Osteoblast (primary cell): ENCODE results near the gene SLC25A18. TPM values are rescaled to one million over a fixed set of nuclear protein-coding genes. Genes with fewer than 3 reads are reported as not detected.

Experiments
- DNase-seq: peaks from one replicate; pipeline ENCODE4 v3.0.0; 2011; ENCODE audit warnings: low spot score, mixed read lengths; ENCODE audit not compliant: insufficient read length; ENCODE audit errors: missing footprints
- H2AFZ ChIP-seq: 2 replicates; pipeline ENCODE4 v1.6.0; 2011; ENCODE audit warnings: mild to moderate bottlenecking, low read length
- H3K27ac ChIP-seq: 2 replicates; pipeline ENCODE4 v1.5.1; 2011; ENCODE audit warnings: mild to moderate bottlenecking, low read depth, low read length, moderate library complexity
- H3K27me3 ChIP-seq: 2 replicates; pipeline ENCODE4 v1.6.0; 2012; ENCODE audit warnings: mild to moderate bottlenecking, control low read depth, inconsistent platforms, low read length, moderate library complexity; ENCODE audit not compliant: insufficient read depth
- H3K36me3 ChIP-seq: 2 replicates; pipeline ENCODE4 v1.5.1; 2011; ENCODE audit warnings: mild to moderate bottlenecking, low read length, control low read depth, moderate library complexity; ENCODE audit not compliant: insufficient read depth
- H3K4me1 ChIP-seq: 2 replicates; pipeline ENCODE4 v1.5.1; 2011; ENCODE audit warnings: mild to moderate bottlenecking, low read length, control low read depth, moderate library complexity; ENCODE audit not compliant: insufficient read depth
- H3K4me2 ChIP-seq: 2 replicates; pipeline ENCODE4 v1.6.0; 2011; ENCODE audit warnings: mild to moderate bottlenecking, low read length; ENCODE audit not compliant: insufficient read depth
- H3K4me3 ChIP-seq: fragments of 200-600 bp; sonication (generic); 3 replicates; pipeline ENCODE4 v1.5.1; 2012; ENCODE audit warnings: mild to moderate bottlenecking, low read length, inconsistent platforms; ENCODE audit not compliant: insufficient read depth
- H3K79me2 ChIP-seq: 2 replicates; pipeline ENCODE4 v1.6.0; 2012; ENCODE audit warnings: mild to moderate bottlenecking, low read length, control low read depth, inconsistent platforms; ENCODE audit not compliant: insufficient read depth
- H3K9me3 ChIP-seq: 2 replicates; pipeline ENCODE4 v1.5.1; 2011; ENCODE audit warnings: low read depth, low read length, control low read depth
- H4K20me1 ChIP-seq: 2 replicates; pipeline ENCODE4 v1.6.0; 2012; ENCODE audit warnings: mild to moderate bottlenecking, low read length, control low read depth; ENCODE audit not compliant: insufficient read depth
- total RNA-seq: library from RNA; depleted of rRNA; stranded (reverse); fragments of >200 nt; gene quantifications from 2 replicates; pipeline ENCODE4 v1.2.3, GENCODE V29; 2012
- TF ChIP-seq, protein P1 (sequence below): IDR thresholded peaks from 2 replicates; pipeline ENCODE4 v1.5.1; 2011; ENCODE audit warnings: mild to moderate bottlenecking, low read depth, low read length, moderate library complexity; ENCODE audit errors: extremely low read depth

The SLC25A18 gene
- total RNA-seq, 1 donor, result not detected

DNA sequence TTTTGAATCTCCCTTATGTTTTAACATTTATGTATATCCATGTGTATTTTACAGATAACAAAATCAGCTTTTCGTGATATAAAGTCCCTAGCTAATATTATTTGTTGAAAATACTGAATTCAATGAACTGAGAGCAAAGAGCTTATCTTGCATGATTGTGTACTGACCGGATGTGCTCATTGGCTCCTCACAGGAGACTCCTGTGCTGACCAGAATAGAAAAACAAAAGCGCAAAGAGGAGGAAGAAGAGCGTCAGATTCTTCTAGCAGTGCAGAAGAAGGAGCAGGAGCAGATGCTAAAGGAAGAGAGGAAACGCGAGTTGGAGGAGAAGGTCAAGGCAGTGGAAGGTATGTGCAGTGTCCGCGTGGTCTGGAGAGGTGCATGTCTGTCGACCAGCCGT lies 39.4 kb upstream of the SLC25A18 start:
- Histone ChIP-seq H3K4me2 (no peak overlapping the region), H3K4me1 (no peaks in the 10 kb centered on the region), H3K79me2 (no peaks in the 10 kb centered on the region), H3K4me3 (no peak overlapping the region), H3K9me3 (no peaks in the 10 kb centered on the region), H3K27me3 (no peaks in the 10 kb centered on the region), H4K20me1 (no peaks in the 10 kb centered on the region), H3K36me3 (no peaks in the 10 kb centered on the region), H3K27ac (no peak overlapping the region), H2AFZ (no peak overlapping the region)
- TF ChIP-seq, protein P1, sequence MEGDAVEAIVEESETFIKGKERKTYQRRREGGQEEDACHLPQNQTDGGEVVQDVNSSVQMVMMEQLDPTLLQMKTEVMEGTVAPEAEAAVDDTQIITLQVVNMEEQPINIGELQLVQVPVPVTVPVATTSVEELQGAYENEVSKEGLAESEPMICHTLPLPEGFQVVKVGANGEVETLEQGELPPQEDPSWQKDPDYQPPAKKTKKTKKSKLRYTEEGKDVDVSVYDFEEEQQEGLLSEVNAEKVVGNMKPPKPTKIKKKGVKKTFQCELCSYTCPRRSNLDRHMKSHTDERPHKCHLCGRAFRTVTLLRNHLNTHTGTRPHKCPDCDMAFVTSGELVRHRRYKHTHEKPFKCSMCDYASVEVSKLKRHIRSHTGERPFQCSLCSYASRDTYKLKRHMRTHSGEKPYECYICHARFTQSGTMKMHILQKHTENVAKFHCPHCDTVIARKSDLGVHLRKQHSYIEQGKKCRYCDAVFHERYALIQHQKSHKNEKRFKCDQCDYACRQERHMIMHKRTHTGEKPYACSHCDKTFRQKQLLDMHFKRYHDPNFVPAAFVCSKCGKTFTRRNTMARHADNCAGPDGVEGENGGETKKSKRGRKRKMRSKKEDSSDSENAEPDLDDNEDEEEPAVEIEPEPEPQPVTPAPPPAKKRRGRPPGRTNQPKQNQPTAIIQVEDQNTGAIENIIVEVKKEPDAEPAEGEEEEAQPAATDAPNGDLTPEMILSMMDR, result no peak
- DNase-seq, result no peak

DNA sequence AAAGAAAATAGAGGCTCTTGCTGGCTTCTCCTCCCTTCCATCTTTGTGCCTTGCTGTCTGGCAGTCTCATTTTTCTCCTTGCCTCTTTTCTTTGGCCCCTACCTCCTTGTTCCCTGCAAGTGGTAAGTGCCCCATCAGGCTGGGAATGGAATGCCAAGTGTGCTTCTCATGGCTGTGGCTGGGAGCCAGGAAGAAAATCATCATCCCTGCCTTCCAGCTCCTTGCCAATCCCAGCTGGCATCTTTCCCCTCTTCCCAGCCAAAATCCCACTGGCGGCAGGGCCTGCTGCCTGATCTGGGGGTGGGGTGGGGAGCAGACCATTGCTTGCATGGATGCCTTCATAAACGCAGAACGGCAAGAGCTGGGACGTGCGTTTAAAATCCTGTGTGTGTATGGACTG lies 27.0 kb upstream of the SLC25A18 start:
- TF ChIP-seq, protein P1, result no peak
- H3K79me2 ChIP-seq, result no peaks in the 10 kb centered on the region
- H3K9me3 ChIP-seq, result no peaks in the 10 kb centered on the region
- no peaks in the 10 kb centered on the region for H3K36me3 ChIP-seq
- H3K27ac ChIP-seq, result no peak overlapping the region
- no peak overlapping the region for H2AFZ ChIP-seq
- H3K4me3 ChIP-seq, result no peak overlapping the region
- H3K4me1 ChIP-seq, result no peaks in the 10 kb centered on the region
- peak; percentile 17 for DNase-seq
- H3K27me3 ChIP-seq, result no peaks in the 10 kb centered on the region
- no peaks in the 10 kb centered on the region for H4K20me1 ChIP-seq
- H3K4me2 ChIP-seq, result no peak overlapping the region

- Histone ChIP-seq H3K79me2 (no peaks in the 10 kb centered on the region), H3K4me1 (no peaks in the 10 kb centered on the region), H4K20me1 (no peaks in the 10 kb centered on the region), H3K27ac (no peak overlapping the region), H3K27me3 (peaks cover 4% of the 10 kb centered on the region), H3K9me3 (no peaks in the 10 kb centered on the region), H3K4me3 (no peak overlapping the region), H2AFZ (no peak overlapping the region), H3K4me2 (no peak overlapping the region), H3K36me3 (no peaks in the 10 kb centered on the region)
- TF ChIP-seq, protein P1, result no peak
- no peak for DNase-seq
Observed at GRCh38 chr22:17537155-17537554, 26.1 kb upstream of the SLC25A18 start.

GRCh38 chr22:17540481-17540880 lies 22.8 kb upstream of the SLC25A18 start:
- no peaks in the 10 kb centered on the region for H4K20me1 ChIP-seq
- H3K27me3 ChIP-seq, result peaks cover 4% of the 10 kb centered on the region
- peak; percentile 53 for DNase-seq
- H3K4me3 ChIP-seq, result no peak overlapping the region
- H3K36me3 ChIP-seq, result no peaks in the 10 kb centered on the region
- TF ChIP-seq, protein P1, result no peak
- no peaks in the 10 kb centered on the region for H3K4me1 ChIP-seq
- H3K4me2 ChIP-seq, result no peak overlapping the region
- no peaks in the 10 kb centered on the region for H3K9me3 ChIP-seq
- no peak overlapping the region for H3K27ac ChIP-seq
- H2AFZ ChIP-seq, result no peak overlapping the region
- H3K79me2 ChIP-seq, result no peaks in the 10 kb centered on the region
